B cell (primary cell): Measurements from ENCODE around the gene DHDH.

Source experiments
- EZH2 ChIP-seq: IDR thresholded peaks from 2 replicates; pipeline ENCODE4 v1.6.1; 2012; ENCODE audit warnings: borderline replicate concordance, low read depth, mild to moderate bottlenecking, moderate library complexity, low read length; ENCODE audit not compliant: insufficient read depth, poor library complexity, severe bottlenecking
- TF ChIP-seq, protein P1 (sequence below): fragments of 200-600 bp; IDR thresholded peaks from one replicate; pipeline ENCODE4 v1.8.0; 2022; ENCODE audit warnings: antibody characterized with exemption, mild to moderate bottlenecking

GRCh38 chr19:48961673-48962028 is 28.2 kb downstream of the DHDH start:
- TF ChIP-seq EZH2, result no peak
- TF ChIP-seq, protein P1, sequence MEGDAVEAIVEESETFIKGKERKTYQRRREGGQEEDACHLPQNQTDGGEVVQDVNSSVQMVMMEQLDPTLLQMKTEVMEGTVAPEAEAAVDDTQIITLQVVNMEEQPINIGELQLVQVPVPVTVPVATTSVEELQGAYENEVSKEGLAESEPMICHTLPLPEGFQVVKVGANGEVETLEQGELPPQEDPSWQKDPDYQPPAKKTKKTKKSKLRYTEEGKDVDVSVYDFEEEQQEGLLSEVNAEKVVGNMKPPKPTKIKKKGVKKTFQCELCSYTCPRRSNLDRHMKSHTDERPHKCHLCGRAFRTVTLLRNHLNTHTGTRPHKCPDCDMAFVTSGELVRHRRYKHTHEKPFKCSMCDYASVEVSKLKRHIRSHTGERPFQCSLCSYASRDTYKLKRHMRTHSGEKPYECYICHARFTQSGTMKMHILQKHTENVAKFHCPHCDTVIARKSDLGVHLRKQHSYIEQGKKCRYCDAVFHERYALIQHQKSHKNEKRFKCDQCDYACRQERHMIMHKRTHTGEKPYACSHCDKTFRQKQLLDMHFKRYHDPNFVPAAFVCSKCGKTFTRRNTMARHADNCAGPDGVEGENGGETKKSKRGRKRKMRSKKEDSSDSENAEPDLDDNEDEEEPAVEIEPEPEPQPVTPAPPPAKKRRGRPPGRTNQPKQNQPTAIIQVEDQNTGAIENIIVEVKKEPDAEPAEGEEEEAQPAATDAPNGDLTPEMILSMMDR, result no peak
